ENCODE measurements around the gene PLA2G2F. TPM values are rescaled to one million over a fixed set of nuclear protein-coding genes. Genes with fewer than 3 reads are reported as not detected.

PLA2G2F gene
- total RNA-seq, 1 donor = not detected

- no peak overlapping the region for H3K4me3 ChIP-seq (ENCODE audit: insufficient read depth, low read length)
- H3K9me3 ChIP-seq (ENCODE audit: low read depth, low read length) = no peaks in the 10 kb centered on the region
- H3K79me2 ChIP-seq (ENCODE audit: insufficient read depth, low read length) = no peaks in the 10 kb centered on the region
- no peaks in the 10 kb centered on the region for H4K20me1 ChIP-seq (ENCODE audit: insufficient read depth, low read length)
- no peaks in the 10 kb centered on the region for H3K4me1 ChIP-seq (ENCODE audit: insufficient read depth, low read length)
- H3K27me3 ChIP-seq (ENCODE audit: insufficient read depth, low read length) = no peaks in the 10 kb centered on the region
- H3K36me3 ChIP-seq (ENCODE audit: insufficient read depth, low read length) = no peaks in the 10 kb centered on the region
- no peak for DNase-seq (ENCODE audit: insufficient read length, low spot score, missing footprints)
- H2AFZ ChIP-seq (ENCODE audit: low read length) = no peak overlapping the region
- H3K4me2 ChIP-seq (ENCODE audit: insufficient read depth, low read length) = no peak overlapping the region
- TF ChIP-seq CTCF (IDR thresholded peaks at IDR 0.05; ENCODE audit: extremely low read depth, low read depth, low read length) = no peak
- H3K27ac ChIP-seq (ENCODE audit: low read depth, low read length) = no peak overlapping the region
These were observed 2.9 kb upstream of the PLA2G2F start for GRCh38 chr1:20136249-20136648.

GRCh38 chr1:20137055-20137454, 2.1 kb upstream of the PLA2G2F start:
- no peaks in the 10 kb centered on the region for H3K27me3 ChIP-seq (ENCODE audit: insufficient read depth, low read length)
- no peaks in the 10 kb centered on the region for H3K4me1 ChIP-seq (ENCODE audit: insufficient read depth, low read length)
- no peak for DNase-seq (ENCODE audit: insufficient read length, low spot score, missing footprints)
- H4K20me1 ChIP-seq (ENCODE audit: insufficient read depth, low read length) = no peaks in the 10 kb centered on the region
- no peaks in the 10 kb centered on the region for H3K9me3 ChIP-seq (ENCODE audit: low read depth, low read length)
- no peaks in the 10 kb centered on the region for H3K79me2 ChIP-seq (ENCODE audit: insufficient read depth, low read length)
- no peak overlapping the region for H3K27ac ChIP-seq (ENCODE audit: low read depth, low read length)
- TF ChIP-seq CTCF (IDR thresholded peaks at IDR 0.05; ENCODE audit: extremely low read depth, low read depth, low read length) = no peak
- H3K4me2 ChIP-seq (ENCODE audit: insufficient read depth, low read length) = no peak overlapping the region
- H2AFZ ChIP-seq (ENCODE audit: low read length) = no peak overlapping the region
- no peaks in the 10 kb centered on the region for H3K36me3 ChIP-seq (ENCODE audit: insufficient read depth, low read length)
- H3K4me3 ChIP-seq (ENCODE audit: insufficient read depth, low read length) = no peak overlapping the region

- H3K4me1 ChIP-seq (ENCODE audit: insufficient read depth, low read length) = no peaks in the 10 kb centered on the region
- no peaks in the 10 kb centered on the region for H3K9me3 ChIP-seq (ENCODE audit: low read depth, low read length)
- H3K36me3 ChIP-seq (ENCODE audit: insufficient read depth, low read length) = no peaks in the 10 kb centered on the region
- no peak overlapping the region for H3K27ac ChIP-seq (ENCODE audit: low read depth, low read length)
- H3K27me3 ChIP-seq (ENCODE audit: insufficient read depth, low read length) = no peaks in the 10 kb centered on the region
- no peaks in the 10 kb centered on the region for H3K79me2 ChIP-seq (ENCODE audit: insufficient read depth, low read length)
- no peak overlapping the region for H3K4me3 ChIP-seq (ENCODE audit: insufficient read depth, low read length)
- no peak overlapping the region for H2AFZ ChIP-seq (ENCODE audit: low read length)
- no peaks in the 10 kb centered on the region for H4K20me1 ChIP-seq (ENCODE audit: insufficient read depth, low read length)
- TF ChIP-seq CTCF (IDR thresholded peaks at IDR 0.05; ENCODE audit: extremely low read depth, low read depth, low read length) = no peak
- no peak overlapping the region for H3K4me2 ChIP-seq (ENCODE audit: insufficient read depth, low read length)
- DNase-seq (ENCODE audit: insufficient read length, low spot score, missing footprints) = no peak
These were observed 1.5 kb upstream of the PLA2G2F start for GRCh38 chr1:20137604-20138003.

GRCh38 chr1:20138346-20138745, 777 bp upstream of the PLA2G2F start:
- H3K79me2 ChIP-seq (ENCODE audit: insufficient read depth, low read length) = no peaks in the 10 kb centered on the region
- no peaks in the 10 kb centered on the region for H4K20me1 ChIP-seq (ENCODE audit: insufficient read depth, low read length)
- H3K36me3 ChIP-seq (ENCODE audit: insufficient read depth, low read length) = no peaks in the 10 kb centered on the region
- no peaks in the 10 kb centered on the region for H3K9me3 ChIP-seq (ENCODE audit: low read depth, low read length)
- no peak overlapping the region for H2AFZ ChIP-seq (ENCODE audit: low read length)
- no peak overlapping the region for H3K27ac ChIP-seq (ENCODE audit: low read depth, low read length)
- no peak overlapping the region for H3K4me3 ChIP-seq (ENCODE audit: insufficient read depth, low read length)
- no peak for TF ChIP-seq CTCF (IDR thresholded peaks at IDR 0.05; ENCODE audit: extremely low read depth, low read depth, low read length)
- DNase-seq (ENCODE audit: insufficient read length, low spot score, missing footprints) = no peak
- no peaks in the 10 kb centered on the region for H3K27me3 ChIP-seq (ENCODE audit: insufficient read depth, low read length)
- H3K4me2 ChIP-seq (ENCODE audit: insufficient read depth, low read length) = no peak overlapping the region
- H3K4me1 ChIP-seq (ENCODE audit: insufficient read depth, low read length) = no peaks in the 10 kb centered on the region

All from osteoblast (primary cell).